HG03064 (cell line): Measurements from ENCODE around the gene DNAH3.
A peak's percentile ranks its signal among the peaks of the same experiment; 100 is the strongest.

Experiments
- ATAC-seq: cut with Tn5 transposase; IDR thresholded peaks from one replicate; pipeline ENCODE4 v1.9.1; 2021; ENCODE audit warnings: low read depth; ENCODE audit not compliant: unreplicated experiment

Gene DNAH3

GRCh38 chr16:20916289-20916688 is 234.4 kb downstream of the DNAH3 start:
- no peak for ATAC-seq

- no peak for ATAC-seq
Observed at GRCh38 chr16:20911361-20911760, 239.3 kb downstream of the DNAH3 start.

GRCh38 chr16:20910781-20911321 is 239.8 kb downstream of the DNAH3 start:
- ATAC-seq = no peak

- no peak for ATAC-seq
Observed at GRCh38 chr16:20906341-20907255, 244.0 kb downstream of the DNAH3 start.

GRCh38 chr16:20905576-20905975 is 245.1 kb downstream of the DNAH3 start:
- no peak for ATAC-seq

GRCh38 chr16:20904507-20905081 is 246.1 kb downstream of the DNAH3 start:
- ATAC-seq = no peak

- no peak for ATAC-seq
Observed at GRCh38 chr16:20903899-20904506, 246.6 kb downstream of the DNAH3 start.

- ATAC-seq = no peak
Observed at GRCh38 chr16:20903116-20903898, 247.3 kb downstream of the DNAH3 start.

GRCh38 chr16:20902426-20902825 is 248.2 kb downstream of the DNAH3 start:
- no peak for ATAC-seq

GRCh38 chr16:20901436-20902112 is 249.1 kb downstream of the DNAH3 start:
- ATAC-seq = peak; percentile 16

GRCh38 chr16:20901068-20901435 is 249.6 kb downstream of the DNAH3 start:
- no peak for ATAC-seq

GRCh38 chr16:20900299-20901067 is 250.2 kb downstream of the DNAH3 start, which contains the start of the genes DCUN1D3 and LYRM1:
Gene DCUN1D3, minus strand, starts transcription at chr16:20900358. Its CDS starts 37,820 bp downstream, at chr16:20862538.
Gene LYRM1, plus strand, starts transcription at chr16:20900771. Its CDS starts 14,785 bp downstream, at chr16:20915556.
- peak; percentile 57 for ATAC-seq

GRCh38 chr16:20899477-20900298 is 251.0 kb downstream of the DNAH3 start:
- no peak for ATAC-seq

- ATAC-seq = no peak
Observed at GRCh38 chr16:20899071-20899470, 251.6 kb downstream of the DNAH3 start.

GRCh38 chr16:20897922-20898321 is 252.7 kb downstream of the DNAH3 start:
- no peak for ATAC-seq

GRCh38 chr16:20897253-20897897 is 253.3 kb downstream of the DNAH3 start:
- ATAC-seq = no peak

GRCh38 chr16:20894388-20894787 is 256.3 kb downstream of the DNAH3 start:
- ATAC-seq = no peak
